Sigmoid colon (tissue), 4 donors: ENCODE results near the gene MTURN.

Experiments
- POLR2A ChIP-seq, 2 donors: fragments of 450-650 bp; IDR thresholded peaks; one replicate each; pipeline ENCODE4 v1.6.1; 2016; ENCODE audit warnings: antibody characterized with exemption in 2 of 2, mild to moderate bottlenecking in 2 of 2, moderate library complexity in 2 of 2
- POLR2AphosphoS5 ChIP-seq, 4 donors: sonication (generic); formaldehyde crosslinking; IDR thresholded peaks; one replicate each; pipeline ENCODE4 v1.6.1; 2017; ENCODE audit warnings: antibody characterized with exemption in 4 of 4
- TF ChIP-seq, protein P1 (sequence below), 4 experiments: fragments of 450-650 bp in 3 of 4; fragments of 200-600 bp in 1 of 4; IDR thresholded peaks; one replicate each; pipeline ENCODE4 v1.5.1; 2016 to 2019; ENCODE audit warnings: antibody characterized with exemption in 4 of 4, mild to moderate bottlenecking in 3 of 4, moderate library complexity in 2 of 4

- TF ChIP-seq, protein P1, sequence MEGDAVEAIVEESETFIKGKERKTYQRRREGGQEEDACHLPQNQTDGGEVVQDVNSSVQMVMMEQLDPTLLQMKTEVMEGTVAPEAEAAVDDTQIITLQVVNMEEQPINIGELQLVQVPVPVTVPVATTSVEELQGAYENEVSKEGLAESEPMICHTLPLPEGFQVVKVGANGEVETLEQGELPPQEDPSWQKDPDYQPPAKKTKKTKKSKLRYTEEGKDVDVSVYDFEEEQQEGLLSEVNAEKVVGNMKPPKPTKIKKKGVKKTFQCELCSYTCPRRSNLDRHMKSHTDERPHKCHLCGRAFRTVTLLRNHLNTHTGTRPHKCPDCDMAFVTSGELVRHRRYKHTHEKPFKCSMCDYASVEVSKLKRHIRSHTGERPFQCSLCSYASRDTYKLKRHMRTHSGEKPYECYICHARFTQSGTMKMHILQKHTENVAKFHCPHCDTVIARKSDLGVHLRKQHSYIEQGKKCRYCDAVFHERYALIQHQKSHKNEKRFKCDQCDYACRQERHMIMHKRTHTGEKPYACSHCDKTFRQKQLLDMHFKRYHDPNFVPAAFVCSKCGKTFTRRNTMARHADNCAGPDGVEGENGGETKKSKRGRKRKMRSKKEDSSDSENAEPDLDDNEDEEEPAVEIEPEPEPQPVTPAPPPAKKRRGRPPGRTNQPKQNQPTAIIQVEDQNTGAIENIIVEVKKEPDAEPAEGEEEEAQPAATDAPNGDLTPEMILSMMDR (IDR thresholded peaks at IDR 0.05): no peak
- TF ChIP-seq POLR2A (IDR thresholded peaks at IDR 0.05) (no peak), POLR2AphosphoS5 (IDR thresholded peaks at IDR 0.05) (no peak)
Observed at GRCh38 chr7:30172451-30172850, 37.7 kb downstream of the MTURN start.
